ENCODE measurements around the gene MBOAT1.

MBOAT1 gene

DNA sequence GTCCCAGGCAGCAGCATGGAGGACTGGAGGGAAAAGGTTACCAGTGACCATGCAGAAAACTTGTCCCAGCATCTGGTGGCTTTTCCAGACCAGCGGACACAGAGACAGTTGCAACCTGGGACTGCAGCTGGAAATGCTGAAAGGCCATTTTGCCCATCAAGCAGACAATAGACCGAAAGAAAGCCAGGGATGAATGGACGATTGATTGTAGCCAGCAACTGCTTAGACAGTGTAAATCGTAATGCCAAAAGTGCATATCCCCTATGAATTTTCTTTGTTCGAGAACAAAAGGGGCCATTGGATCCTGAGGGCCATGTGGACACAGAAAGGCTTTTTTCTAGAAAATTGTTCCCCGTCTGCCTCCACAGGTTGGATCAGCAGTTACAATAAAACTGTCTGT lies 115.7 kb downstream of the MBOAT1 start:
- TF ChIP-seq, protein P1, sequence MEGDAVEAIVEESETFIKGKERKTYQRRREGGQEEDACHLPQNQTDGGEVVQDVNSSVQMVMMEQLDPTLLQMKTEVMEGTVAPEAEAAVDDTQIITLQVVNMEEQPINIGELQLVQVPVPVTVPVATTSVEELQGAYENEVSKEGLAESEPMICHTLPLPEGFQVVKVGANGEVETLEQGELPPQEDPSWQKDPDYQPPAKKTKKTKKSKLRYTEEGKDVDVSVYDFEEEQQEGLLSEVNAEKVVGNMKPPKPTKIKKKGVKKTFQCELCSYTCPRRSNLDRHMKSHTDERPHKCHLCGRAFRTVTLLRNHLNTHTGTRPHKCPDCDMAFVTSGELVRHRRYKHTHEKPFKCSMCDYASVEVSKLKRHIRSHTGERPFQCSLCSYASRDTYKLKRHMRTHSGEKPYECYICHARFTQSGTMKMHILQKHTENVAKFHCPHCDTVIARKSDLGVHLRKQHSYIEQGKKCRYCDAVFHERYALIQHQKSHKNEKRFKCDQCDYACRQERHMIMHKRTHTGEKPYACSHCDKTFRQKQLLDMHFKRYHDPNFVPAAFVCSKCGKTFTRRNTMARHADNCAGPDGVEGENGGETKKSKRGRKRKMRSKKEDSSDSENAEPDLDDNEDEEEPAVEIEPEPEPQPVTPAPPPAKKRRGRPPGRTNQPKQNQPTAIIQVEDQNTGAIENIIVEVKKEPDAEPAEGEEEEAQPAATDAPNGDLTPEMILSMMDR (IDR thresholded peaks at IDR 0.05; ENCODE audit: extremely low read depth, missing control alignments): no peak
- no peak for DNase-seq (ENCODE audit: low spot score)

DNA sequence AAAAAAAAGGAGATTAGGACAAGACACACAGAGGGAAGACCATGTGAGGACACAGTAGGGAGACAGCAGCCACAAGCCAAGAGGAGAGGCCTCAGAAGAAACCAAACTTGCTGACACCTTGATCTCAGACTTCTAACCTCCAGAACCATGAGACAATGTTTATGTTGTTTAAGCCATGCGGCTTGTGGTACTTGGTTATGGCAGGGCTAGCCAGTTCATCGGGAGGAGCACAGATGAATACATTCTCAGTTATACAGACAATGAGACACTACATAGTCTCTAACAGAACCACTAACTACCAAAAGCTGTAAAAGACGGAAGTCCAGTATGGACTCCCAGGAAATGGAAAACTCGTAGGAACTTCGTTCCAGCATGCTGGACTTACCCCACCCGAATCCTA lies 116.8 kb downstream of the MBOAT1 start:
- TF ChIP-seq, protein P1 (IDR thresholded peaks at IDR 0.05; ENCODE audit: extremely low read depth, missing control alignments): no peak
- no peak for DNase-seq (ENCODE audit: low spot score)

DNA sequence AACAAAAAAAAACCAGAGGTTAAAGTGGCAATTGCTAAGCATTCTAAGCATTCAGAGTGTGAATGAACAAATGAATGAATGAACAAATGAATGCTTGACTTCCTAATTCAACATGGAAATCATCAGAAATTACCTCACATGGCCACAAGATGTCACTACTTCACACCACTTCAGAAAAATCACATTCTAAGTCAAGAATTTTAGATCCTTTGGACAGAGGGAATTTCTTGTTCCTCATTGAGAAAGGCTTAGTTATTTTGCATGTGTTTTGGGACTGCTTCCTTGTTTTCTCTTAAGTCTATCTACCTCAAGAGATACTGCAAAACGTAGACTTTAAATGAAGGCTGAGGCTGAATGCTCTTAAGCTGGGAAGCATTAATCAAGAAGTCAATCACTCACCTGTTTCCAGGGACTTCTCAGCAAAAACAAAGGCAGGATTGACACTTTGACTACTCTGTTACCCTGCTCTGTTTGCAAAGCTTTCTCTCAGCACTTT lies 120.2 kb downstream of the MBOAT1 start:
- TF ChIP-seq, protein P1 (IDR thresholded peaks at IDR 0.05; ENCODE audit: extremely low read depth, missing control alignments): peak; percentile 24
- peak; percentile 41 for DNase-seq (ENCODE audit: low spot score)

DNA sequence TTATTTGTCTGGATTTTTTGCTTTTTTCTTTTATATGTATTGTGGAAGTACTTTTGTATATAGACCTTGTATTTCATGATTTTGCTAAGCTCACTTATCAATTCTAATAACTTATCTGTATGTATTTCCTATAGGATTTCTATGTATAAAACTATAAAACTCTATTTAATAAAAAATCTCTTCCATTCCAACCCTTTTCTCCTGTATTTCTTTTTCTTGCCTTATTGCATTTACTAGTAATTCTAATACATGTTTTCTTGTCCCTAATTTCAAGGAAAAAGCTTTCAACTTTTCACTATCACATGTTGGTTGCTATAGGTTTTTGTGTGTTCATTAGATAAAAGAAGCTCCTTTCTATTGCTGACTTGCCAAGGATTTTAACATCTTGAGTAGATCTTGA lies 125.3 kb downstream of the MBOAT1 start:
- DNase-seq (ENCODE audit: low spot score): no peak
- TF ChIP-seq, protein P1 (IDR thresholded peaks at IDR 0.05; ENCODE audit: extremely low read depth, missing control alignments): no peak

DNA sequence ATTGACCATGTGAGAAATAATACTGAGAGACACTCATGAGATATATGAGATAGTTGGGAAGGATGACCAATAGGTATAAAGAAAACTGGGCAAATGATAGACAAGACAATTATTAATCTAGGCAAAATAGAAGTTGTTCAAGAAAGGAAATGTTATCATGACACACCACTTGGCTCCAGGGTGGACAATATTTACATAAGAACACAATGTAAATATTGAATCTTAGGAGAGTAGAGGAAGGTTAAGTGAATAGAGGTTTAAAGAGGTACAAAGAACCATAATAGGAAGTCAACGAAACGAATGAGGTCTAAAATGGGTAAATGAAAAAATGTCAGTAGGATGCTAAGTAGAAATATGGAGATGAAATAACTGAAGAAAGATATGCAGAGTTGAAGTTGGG lies 126.5 kb downstream of the MBOAT1 start:
- no peak for DNase-seq (ENCODE audit: low spot score)
- TF ChIP-seq, protein P1 (IDR thresholded peaks at IDR 0.05; ENCODE audit: extremely low read depth, missing control alignments): no peak

DNA sequence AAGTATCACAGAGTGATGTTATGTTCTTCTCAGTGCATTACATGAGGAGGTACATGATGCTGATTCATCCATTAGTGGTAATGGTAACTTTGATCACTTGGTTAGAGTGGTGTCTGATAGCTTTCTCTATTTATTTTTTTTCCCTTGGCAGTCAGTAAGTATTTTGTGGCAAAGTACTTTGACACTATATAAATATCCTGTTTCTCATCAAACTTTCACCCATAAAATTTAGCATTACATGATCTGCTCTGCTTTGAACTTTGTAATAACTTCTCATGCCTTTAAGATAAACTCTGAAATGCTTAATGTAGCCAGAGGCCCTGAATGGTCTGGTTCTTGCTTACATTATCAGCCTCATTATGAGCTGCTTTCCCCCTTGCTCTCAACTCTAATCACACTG lies 127.9 kb downstream of the MBOAT1 start:
- no peak for DNase-seq (ENCODE audit: low spot score)
- TF ChIP-seq, protein P1 (IDR thresholded peaks at IDR 0.05; ENCODE audit: extremely low read depth, missing control alignments): no peak

DNA sequence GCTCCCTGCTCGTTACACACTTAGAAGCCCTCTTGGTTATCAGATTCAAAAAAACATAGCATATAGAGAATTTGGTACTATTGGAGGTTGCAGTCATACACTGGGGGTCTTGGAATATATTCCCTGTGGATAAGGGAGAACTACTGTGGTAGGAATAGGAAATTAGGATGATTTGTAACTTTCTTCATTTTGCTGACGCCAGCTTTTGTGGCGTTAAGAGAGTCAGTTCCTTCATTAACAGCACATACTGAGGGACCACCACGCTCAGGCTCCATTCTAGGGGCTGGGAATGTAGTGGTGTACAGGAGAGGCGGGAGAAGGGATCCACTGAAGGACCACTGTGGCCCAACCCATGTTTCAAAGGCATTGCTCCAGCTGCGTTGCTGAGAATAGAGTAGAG lies 140.3 kb downstream of the MBOAT1 start:
- no peak for DNase-seq (ENCODE audit: low spot score)
- TF ChIP-seq, protein P1 (IDR thresholded peaks at IDR 0.05; ENCODE audit: extremely low read depth, missing control alignments): no peak
